Testis (tissue), 2 donors: ENCODE data around the gene FRYL.

Source experiments
- CTCF ChIP-seq, 3 experiments: fragments of 450-650 bp in 2 of 3; fragments of 200-600 bp in 1 of 3; sonication (generic) in 1 of 3; IDR thresholded peaks; one replicate each; pipeline ENCODE4 v1.5.1; 2016 to 2019; ENCODE audit warnings: antibody characterized with exemption in 3 of 3, mild to moderate bottlenecking in 2 of 3, moderate library complexity in 1 of 3
- POLR2A ChIP-seq: fragments of 450-650 bp; IDR thresholded peaks from one replicate; pipeline ENCODE4 v1.6.1; 2017; ENCODE audit warnings: antibody characterized with exemption, mild to moderate bottlenecking, moderate library complexity

GRCh38 chr4:48461000-48461399 is 319.1 kb downstream of the FRYL start:
- TF ChIP-seq CTCF (IDR thresholded peaks at IDR 0.05) (no peak), POLR2A (no peak)
